GM21515 (cell line): ENCODE results near the gene DDA1.
A peak's percentile ranks its signal among the peaks of the same experiment; 100 is the strongest.

Source experiments
- ATAC-seq: cut with Tn5 transposase; IDR thresholded peaks from one replicate; pipeline ENCODE4 v1.9.1; 2021; ENCODE audit not compliant: unreplicated experiment

Gene DDA1

GRCh38 chr19:17328517-17329365 is 19.4 kb downstream of the DDA1 start:
- no peak for ATAC-seq

- ATAC-seq, result no peak
Measured at GRCh38 chr19:17329366-17330261, 20.3 kb downstream of the DDA1 start.

- ATAC-seq, result no peak
Measured at GRCh38 chr19:17330262-17331044, 21.1 kb downstream of the DDA1 start.

GRCh38 chr19:17331045-17331558 is 21.7 kb downstream of the DDA1 start:
- ATAC-seq, result no peak

GRCh38 chr19:17332360-17332676 is 23.0 kb downstream of the DDA1 start:
- ATAC-seq, result no peak

- no peak for ATAC-seq
Measured at GRCh38 chr19:17332677-17333581, 23.6 kb downstream of the DDA1 start.

GRCh38 chr19:17333611-17334413 is 24.4 kb downstream of the DDA1 start:
- no peak for ATAC-seq

- peak; percentile 39 for ATAC-seq
Measured at GRCh38 chr19:17334414-17335409, 25.3 kb downstream of the DDA1 start, which contains the start of gene ANO8. TSS of gene ANO8 (minus strand) at chr19:17334855. CDS start at chr19:17334670, 185 bp downstream.

GRCh38 chr19:17335575-17335974 is 26.2 kb downstream of the DDA1 start:
- ATAC-seq, result no peak

GRCh38 chr19:17336872-17337674 is 27.7 kb downstream of the DDA1 start, which contains the start of gene GTPBP3:
TSS of gene GTPBP3 (plus strand) at chr19:17337553. CDS start at chr19:17337612, 59 bp downstream.
- ATAC-seq, result peak; percentile 74

GRCh38 chr19:17337675-17338432 is 28.5 kb downstream of the DDA1 start:
- ATAC-seq, result peak; percentile 2

GRCh38 chr19:17338433-17339078 is 29.2 kb downstream of the DDA1 start:
- ATAC-seq, result no peak

GRCh38 chr19:17339088-17339741 is 29.9 kb downstream of the DDA1 start:
- ATAC-seq, result no peak

- ATAC-seq, result no peak
Measured at GRCh38 chr19:17340302-17340870, 31.0 kb downstream of the DDA1 start.

- no peak for ATAC-seq
Measured at GRCh38 chr19:17340871-17341357, 31.6 kb downstream of the DDA1 start.
